H1 (cell line): ENCODE measurements around the gene CERT1. TPM values are rescaled to one million over a fixed set of nuclear protein-coding genes. Genes with fewer than 3 reads are reported as not detected.
A peak's percentile ranks its signal among the peaks of the same experiment; 100 is the strongest.

Source experiments
- CTCF ChIA-PET: fragments of 300-600 bp; sonication (Branson Sonifier 250); formaldehyde crosslinking; loops from one replicate; lab custom pipeline; 2021; ENCODE audit not compliant: partially characterized antibody; lab: Charles Lee
- POLR2A ChIA-PET: fragments of 300-600 bp; sonication (Branson Sonifier 250); formaldehyde crosslinking; loops from one replicate; lab custom pipeline; 2021; ENCODE audit warnings: inconsistent platforms; ENCODE audit not compliant: partially characterized antibody; lab: Charles Lee
- DNase-seq, 2 experiments: peaks; one replicate each; pipeline versions ENCODE4 v3.0.0 to v3.0.0-alpha.2; 2010 to 2022; ENCODE audit warnings: low spot score in 2 of 2, low read depth in 1 of 2, mixed read lengths in 1 of 2
- FAIRE-seq: peaks from 2 replicates; lab custom pipeline; 2011; peaks lifted over from hg19 to GRCh38; lab: Jason Lieb, UNC
- H2AFZ ChIP-seq: 2 replicates; pipeline ENCODE4 v1.8.1; 2012; ENCODE audit warnings: low read length, inconsistent platforms
- H2AK5ac ChIP-seq: 2 replicates; pipeline ENCODE4 v1.6.1; 2013; ENCODE audit warnings: low read depth, low read length
- H2BK120ac ChIP-seq: replicated peaks from 2 replicates; pipeline ENCODE3; 2013; ENCODE audit warnings: low read depth, low read length, inconsistent platforms
- H2BK12ac ChIP-seq: 2 replicates; pipeline ENCODE4 v1.6.1; 2013; ENCODE audit warnings: low read depth, low read length
- H2BK15ac ChIP-seq: 2 replicates; pipeline ENCODE4 v1.6.1; 2013; ENCODE audit warnings: low read length
- H2BK20ac ChIP-seq: 2 replicates; pipeline ENCODE4 v1.6.1; 2013; ENCODE audit warnings: low read length
- H2BK5ac ChIP-seq: 2 replicates; pipeline ENCODE4 v1.6.1; 2013; ENCODE audit warnings: low read depth, low read length
- H3K14ac ChIP-seq: 2 replicates; pipeline ENCODE4 v1.6.1; 2013; ENCODE audit warnings: inconsistent platforms; ENCODE audit not compliant: insufficient read length
- H3K18ac ChIP-seq: 2 replicates; pipeline ENCODE4 v1.6.1; 2013; ENCODE audit warnings: low read length; ENCODE audit errors: extremely low read depth
- H3K23ac ChIP-seq: 2 replicates; pipeline ENCODE4 v1.6.1; 2013; ENCODE audit warnings: inconsistent platforms; ENCODE audit not compliant: insufficient read length
- H3K23me2 ChIP-seq: 2 replicates; pipeline ENCODE4 v1.6.1; 2013; ENCODE audit warnings: low read depth, low read length
- H3K27ac ChIP-seq: 2 replicates; pipeline ENCODE4 v1.6.1; 2011; ENCODE audit warnings: low read depth, low read length, inconsistent platforms
- H3K27me3 ChIP-seq, 4 experiments: replicated peaks in 1 of 4; 1 replicate in 1 of 4; 2 replicates in 3 of 4; pipeline versions ENCODE4 v1.6.1 to v1.8.1; 2011 to 2013; ENCODE audit warnings: low read length in 3 of 4, mild to moderate bottlenecking in 3 of 4, inconsistent platforms in 2 of 4, mixed read lengths in 2 of 4, moderate library complexity in 1 of 4; ENCODE audit not compliant: control insufficient read depth in 3 of 4, insufficient read depth in 3 of 4; ENCODE audit errors: extremely low read depth in 1 of 4
- H3K36me3 ChIP-seq, 4 experiments: 2 replicates each; pipeline versions ENCODE4 v1.6.1 to v1.8.1; 2011 to 2013; ENCODE audit warnings: mild to moderate bottlenecking in 4 of 4, low read length in 3 of 4, moderate library complexity in 2 of 4, control low read depth in 1 of 4, inconsistent platforms in 1 of 4; ENCODE audit not compliant: insufficient read depth in 4 of 4, control insufficient read depth in 2 of 4
- H3K4ac ChIP-seq: replicated peaks from 2 replicates; pipeline ENCODE3; 2013; ENCODE audit warnings: low read length, low read depth, mixed read lengths, inconsistent platforms; ENCODE audit not compliant: insufficient read length
- H3K4me1 ChIP-seq, 4 experiments: replicated peaks in 1 of 4; 1 replicate in 1 of 4; 2 replicates in 3 of 4; pipeline versions ENCODE4 v1.6.1 to v1.8.1; 2011 to 2013; ENCODE audit warnings: low read length in 3 of 4, inconsistent platforms in 2 of 4, mixed read lengths in 1 of 4; ENCODE audit not compliant: insufficient read depth in 4 of 4, control insufficient read depth in 3 of 4
- H3K4me2 ChIP-seq, 2 experiments: 2 replicates each; pipeline versions ENCODE4 v1.6.1 to v1.8.1; 2011 to 2013; ENCODE audit warnings: low read depth in 2 of 2, low read length in 2 of 2, control low read depth in 1 of 2, inconsistent platforms in 1 of 2, mild to moderate bottlenecking in 1 of 2; ENCODE audit not compliant: insufficient read depth in 1 of 2
- H3K4me3 ChIP-seq, 4 experiments: fragments of 200-600, 300-600 bp in 1 of 4; sonication (generic), shearing (Covaris generic), sonication (Bioruptor Twin) in 1 of 4; 2 replicates each; pipeline versions ENCODE4 v1.5.1 to v1.8.1; 2011 to 2016; ENCODE audit warnings: low read length in 4 of 4, low read depth in 3 of 4, control low read depth in 2 of 4, inconsistent platforms in 2 of 4, mild to moderate bottlenecking in 2 of 4, mixed read lengths in 1 of 4, moderate library complexity in 1 of 4; ENCODE audit not compliant: insufficient read depth in 2 of 4; ENCODE audit errors: extremely low read depth in 1 of 4
- H3K56ac ChIP-seq: replicated peaks from 2 replicates; pipeline ENCODE3; 2013; ENCODE audit warnings: low read depth, mild to moderate bottlenecking, mixed read lengths, low read length, inconsistent platforms; ENCODE audit not compliant: insufficient read length
- H3K79me1 ChIP-seq: 2 replicates; pipeline ENCODE4 v1.6.1; 2013; ENCODE audit warnings: low read depth, low read length, control low read depth
- H3K79me2 ChIP-seq, 2 experiments: 2 replicates each; pipeline versions ENCODE4 v1.6.1 to v1.8.1; 2012 to 2013; ENCODE audit warnings: low read length in 2 of 2, mild to moderate bottlenecking in 2 of 2, inconsistent platforms in 1 of 2; ENCODE audit not compliant: insufficient read depth in 2 of 2, control insufficient read depth in 1 of 2
- H3K9ac ChIP-seq, 4 experiments: replicated peaks in 1 of 4; 1 replicate in 1 of 4; 2 replicates in 3 of 4; pipeline versions ENCODE4 v1.6.1 to v1.8.1; 2011 to 2013; ENCODE audit warnings: low read depth in 3 of 4, low read length in 3 of 4, control low read depth in 2 of 4, mild to moderate bottlenecking in 2 of 4, moderate library complexity in 2 of 4, inconsistent platforms in 1 of 4; ENCODE audit errors: extremely low read depth in 1 of 4
- H3K9me3 ChIP-seq, 2 experiments: 2 replicates each; pipeline versions ENCODE4 v1.6.1 to v1.8.1; 2012 to 2013; ENCODE audit warnings: mild to moderate bottlenecking in 2 of 2, moderate library complexity in 2 of 2, control low read depth in 1 of 2, inconsistent platforms in 1 of 2, low read depth in 1 of 2, low read length in 1 of 2, mixed read lengths in 1 of 2; ENCODE audit not compliant: insufficient read depth in 2 of 2
- H4K20me1 ChIP-seq, 2 experiments: replicated peaks in 1 of 2; 2 replicates each; pipeline versions ENCODE3 to v1.8.1; 2011 to 2013; ENCODE audit warnings: inconsistent platforms in 2 of 2, low read length in 2 of 2, mild to moderate bottlenecking in 1 of 2; ENCODE audit not compliant: insufficient read depth in 2 of 2, control insufficient read depth in 1 of 2
- H4K5ac ChIP-seq: 2 replicates; pipeline ENCODE4 v1.6.1; 2013; ENCODE audit warnings: low read length, low read depth, mixed read lengths, inconsistent platforms; ENCODE audit not compliant: insufficient read length
- H4K8ac ChIP-seq: 2 replicates; pipeline ENCODE4 v1.8.0; 2013; ENCODE audit warnings: mild to moderate bottlenecking, moderate library complexity, low read length, inconsistent platforms; ENCODE audit not compliant: insufficient read depth; ENCODE audit errors: extremely low read depth
- H4K91ac ChIP-seq: replicated peaks from 2 replicates; pipeline ENCODE3; 2013; ENCODE audit warnings: low read length, mixed read lengths, inconsistent platforms; ENCODE audit not compliant: insufficient read length
- ASH2L ChIP-seq: fragments of 200-600, 300-600 bp; sonication (generic); IDR thresholded peaks from one replicate; pipeline ENCODE4 v1.7.1; 2017; ENCODE audit warnings: low read length
- CREB1 ChIP-seq: IDR thresholded peaks from 2 replicates; pipeline ENCODE4 v1.6.1; 2012; ENCODE audit warnings: inconsistent platforms
- SP1 ChIP-seq: IDR thresholded peaks from 2 replicates; pipeline ENCODE4 v1.6.1; 2011; ENCODE audit warnings: low read depth, low read length
- TAF1 ChIP-seq: IDR thresholded peaks from 2 replicates; pipeline ENCODE4 v1.6.1; 2011; ENCODE audit warnings: mild to moderate bottlenecking, low read depth, low read length
- WGBS, 2 experiments: shearing (Covaris generic) in 1 of 2; methylation state at CpG; one replicate each; pipeline versions ENCODE4 v1.1.6 to v1.1.7; 2013 to 2015; ENCODE audit warnings: low lambda C conversion rate in 2 of 2, mixed read lengths in 2 of 2, inconsistent platforms in 1 of 2, low coverage in 1 of 2, missing lambda C conversion rate in 1 of 2; ENCODE audit not compliant: insufficient replicate concordance in 2 of 2, insufficient coverage in 1 of 2, insufficient read length in 1 of 2; ENCODE audit errors: extremely low coverage in 1 of 2, missing lambda C conversion rate in 1 of 2; 5-methylcytosine and 5-hydroxymethylcytosine counted together
- polyA plus RNA-seq, 7 experiments: library from polyadenylated mRNA; depleted of rRNA in 3 of 7; stranded (reverse) in 5 of 7; unstranded in 2 of 7; fragments of >200 nt in 5 of 7; fragments of 200-250 nt in 2 of 7; gene quantifications; 1 replicate in 5 of 7; 2 replicates in 1 of 7; 4 replicates in 1 of 7; pipeline versions ENCODE4 v1.2.1 to v1.2.3, GENCODE V29; 2011 to 2013; ENCODE audit warnings: missing spikeins in 2 of 7, mixed read lengths in 2 of 7
- total RNA-seq: library from RNA; stranded (reverse); fragmentation: NEBNext Ultra II Directional; extraction: Animal tissue kit (Norgen Biotek cat#: 25700); gene quantifications from 2 replicates; pipeline ENCODE4 v1.2.1, GENCODE V29; 2021

CERT1 gene
- total and polyA plus RNA-seq, 2 of the 8 experiments (the other 6 are each of a cell fraction or from before 2014, with no cell fraction given) = 7.8 to 55.3 TPM

- H2BK5ac ChIP-seq = no peak overlapping the region
- H3K9me3 ChIP-seq = no peaks in the 10 kb centered on the region
- H2AFZ ChIP-seq = no peak overlapping the region
- FAIRE-seq (no peak), DNase-seq (no peak)
- H3K27ac ChIP-seq = no peak overlapping the region
- H2BK12ac ChIP-seq = no peak overlapping the region
- no peak overlapping the region for H3K23ac ChIP-seq
- no peak for TF ChIP-seq ASH2L
- TF ChIP-seq CREB1 = peak; percentile 19; the same call in 1 of the 2 replicates
- TF ChIP-seq TAF1 = 0 out of 2 replicates have a peak, but pooled peaks have one; percentile 12
- no peak for TF ChIP-seq SP1
- H3K9ac ChIP-seq = peak overlapping the region in 3 of 4 experiments; percentile 70 to 72 (median 70); a peak in 6 of 7 replicates
- no peak overlapping the region for H3K14ac ChIP-seq
- H3K4me1 ChIP-seq = peaks cover 0 to 3% (median 0%) of the 10 kb centered on the region in 4 experiments; a peak in 2 of 7 replicates
- H3K4me2 ChIP-seq = peak overlapping the region; percentile 73 to 85
- H2BK15ac ChIP-seq = no peak overlapping the region
- H4K20me1 ChIP-seq = no peaks in the 10 kb centered on the region
- ChIA-PET CTCF (no interaction called here), POLR2A (interaction anchor here (1.1 to 1.4 kb wide), 3 partner anchors 16 to 101 kb away, joined by 4 to 8 read pairs (median 4); partner anchors contain the start of gene ANKDD1B)
- H3K4ac ChIP-seq = no peak overlapping the region
- H3K27me3 ChIP-seq = no peaks in the 10 kb centered on the region
- H3K36me3 ChIP-seq = no peaks in the 10 kb centered on the region; a peak in 1 of 8 replicates
- H2AK5ac ChIP-seq = no peak overlapping the region
- WGBS, 2 experiments = 6% methylated on average over 15 of the region's 15 CpGs; no CpG with 5 or more reads in 1 of the 2 experiments
- no peak overlapping the region for H3K56ac ChIP-seq
- H4K8ac ChIP-seq = no peak overlapping the region
- no peak overlapping the region for H4K91ac ChIP-seq
- no peak overlapping the region for H2BK120ac ChIP-seq
- H2BK20ac ChIP-seq = no peak overlapping the region
- H3K79me1 ChIP-seq = peaks cover 2% of the 10 kb centered on the region; the same call in 1 of the 2 replicates
- H3K4me3 ChIP-seq = peak overlapping the region; percentile 81 to 96 (median 84)
- no peak overlapping the region for H4K5ac ChIP-seq
- no peak overlapping the region for H3K18ac ChIP-seq
- peaks cover 0 to 56% of the 10 kb centered on the region in 2 experiments; a peak in 3 of 4 replicates for H3K79me2 ChIP-seq
- peaks cover 2% of the 10 kb centered on the region; the same call in 1 of the 2 replicates for H3K23me2 ChIP-seq
These were observed 1.0 kb downstream of the CERT1 start for GRCh38 chr5:75510417-75510835.
